22Rv1 (cell line): ENCODE data around the gene HAUS7.
A peak's percentile ranks its signal among the peaks of the same experiment; 100 is the strongest.

Experiments used
- H3K27ac ChIP-seq: fragments of 450-650 bp; 2 replicates; pipeline ENCODE4 v1.5.1; 2017
- CTCF ChIP-seq: fragments of 450-650 bp; IDR thresholded peaks from 2 replicates; pipeline ENCODE4 v1.5.1; 2017; ENCODE audit warnings: mild to moderate bottlenecking
- ZFX ChIP-seq: fragments of 450-650 bp; IDR thresholded peaks from 2 replicates; pipeline ENCODE4 v1.6.1; 2017; ENCODE audit warnings: antibody characterized with exemption, borderline replicate concordance

HAUS7 gene

GRCh38 chrX:153469811-153470410 lies 465 bp downstream of the HAUS7 start:
- TF ChIP-seq CTCF, result no peak
- TF ChIP-seq ZFX, result no peak
- 0 out of 2 replicates have a peak overlapping the region, but pooled peaks have one; percentile 36 for H3K27ac ChIP-seq

- TF ChIP-seq CTCF (no peak), ZFX (no peak)
- H3K27ac ChIP-seq, result no peak overlapping the region
Observed at GRCh38 chrX:153468008-153468580, 2.3 kb downstream of the HAUS7 start.

- TF ChIP-seq ZFX (no peak), CTCF (no peak)
- H3K27ac ChIP-seq, result no peak overlapping the region
Observed at GRCh38 chrX:153465691-153466380, 4.5 kb downstream of the HAUS7 start.

- H3K27ac ChIP-seq, result no peak overlapping the region
- TF ChIP-seq ZFX (no peak), CTCF (no peak)
Observed at GRCh38 chrX:153464116-153464515, 6.3 kb downstream of the HAUS7 start.

- TF ChIP-seq CTCF (no peak), ZFX (no peak)
- H3K27ac ChIP-seq, result no peak overlapping the region
Observed at GRCh38 chrX:153463556-153463955, 6.8 kb downstream of the HAUS7 start.

GRCh38 chrX:153463031-153463430 lies 7.3 kb downstream of the HAUS7 start:
- no peak overlapping the region for H3K27ac ChIP-seq
- TF ChIP-seq ZFX (no peak), CTCF (no peak)

- H3K27ac ChIP-seq, result no peak overlapping the region
- TF ChIP-seq ZFX (no peak), CTCF (no peak)
Observed at GRCh38 chrX:153462291-153462690, 8.1 kb downstream of the HAUS7 start.
